GM19238 (cell line): Measurements from ENCODE around the gene CERS6.
"Not testable (repeated sequence)": the region's sequence is repeated elsewhere in the genome, so short reads cannot be mapped to it uniquely, and the experiment has no call there.

Source experiments
- DNase-seq: peaks from one replicate; pipeline ENCODE4 v3.0.0; 2011; ENCODE audit warnings: low spot score; ENCODE audit not compliant: insufficient read length

CERS6 gene

GRCh38 chr2:168466834-168467565 is 10.9 kb downstream of the CERS6 start:
- no peak for DNase-seq

DNA sequence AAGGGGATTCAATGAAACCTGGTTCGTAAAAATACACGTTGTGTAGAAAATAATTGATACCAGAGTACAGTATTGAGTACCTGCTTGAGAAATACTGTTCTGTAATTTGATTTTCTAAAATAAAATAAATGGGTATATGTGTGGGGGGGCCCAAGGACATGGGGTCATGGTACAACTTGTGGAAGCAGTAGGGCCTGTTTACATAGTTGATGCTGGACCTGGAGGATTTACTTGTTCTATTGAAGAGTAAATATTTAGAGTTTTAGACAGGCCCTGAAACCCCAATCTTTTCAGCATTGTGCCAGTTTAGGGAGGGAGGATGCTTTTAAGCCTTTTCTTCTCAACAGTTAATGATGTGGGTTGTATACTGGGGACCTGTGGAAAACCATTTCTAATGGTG is 11.7 kb downstream of the CERS6 start:
- no peak for DNase-seq

DNA sequence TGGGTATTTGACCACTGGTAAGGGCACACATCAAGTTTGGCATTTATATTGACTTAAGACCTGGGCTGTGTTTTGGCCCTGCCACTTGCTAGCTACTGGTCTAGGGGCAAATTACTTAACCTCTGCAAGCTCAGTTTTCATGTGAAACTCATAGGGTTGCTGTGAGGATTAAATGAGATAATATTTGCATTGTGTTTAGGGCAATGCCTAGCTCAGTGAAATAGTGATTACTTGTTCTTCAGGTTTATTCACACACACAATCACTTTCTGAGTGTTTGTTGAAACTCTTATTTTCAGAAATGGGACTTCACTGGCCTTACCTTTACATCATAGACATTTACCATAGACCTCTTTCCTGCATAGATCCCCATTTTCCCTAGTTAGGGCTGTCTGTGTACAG is 12.3 kb downstream of the CERS6 start:
- DNase-seq, result no peak

GRCh38 chr2:168469281-168469988 is 13.4 kb downstream of the CERS6 start:
- DNase-seq, result no peak

GRCh38 chr2:168470320-168471162 is 14.5 kb downstream of the CERS6 start:
- no peak for DNase-seq

- no peak for DNase-seq
These were observed 15.0 kb downstream of the CERS6 start for GRCh38 chr2:168471163-168471475.

- DNase-seq, result no peak
These were observed 19.6 kb downstream of the CERS6 start for GRCh38 chr2:168475636-168476035.

- DNase-seq, result no peak
These were observed 22.1 kb downstream of the CERS6 start for GRCh38 chr2:168478206-168478605.

DNA sequence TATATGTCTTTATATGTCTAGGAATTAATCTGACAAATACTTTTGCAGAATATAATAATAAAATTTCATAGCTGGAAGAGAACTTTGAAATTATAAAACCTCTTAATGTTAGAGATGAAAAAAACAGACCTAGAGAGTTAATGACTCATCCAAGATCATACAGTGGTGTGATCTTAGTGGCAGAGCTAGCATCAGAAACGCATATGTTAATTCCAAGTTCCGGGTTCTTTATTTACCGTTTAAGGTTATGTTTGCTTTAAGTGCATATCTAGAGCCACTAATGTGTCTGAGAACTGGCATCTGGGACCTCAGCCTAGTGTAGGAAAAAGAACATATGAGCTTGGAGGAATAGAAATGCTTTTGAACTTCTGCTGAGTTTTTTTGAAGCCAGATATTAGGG is 24.3 kb downstream of the CERS6 start:
- DNase-seq, result no peak

DNA sequence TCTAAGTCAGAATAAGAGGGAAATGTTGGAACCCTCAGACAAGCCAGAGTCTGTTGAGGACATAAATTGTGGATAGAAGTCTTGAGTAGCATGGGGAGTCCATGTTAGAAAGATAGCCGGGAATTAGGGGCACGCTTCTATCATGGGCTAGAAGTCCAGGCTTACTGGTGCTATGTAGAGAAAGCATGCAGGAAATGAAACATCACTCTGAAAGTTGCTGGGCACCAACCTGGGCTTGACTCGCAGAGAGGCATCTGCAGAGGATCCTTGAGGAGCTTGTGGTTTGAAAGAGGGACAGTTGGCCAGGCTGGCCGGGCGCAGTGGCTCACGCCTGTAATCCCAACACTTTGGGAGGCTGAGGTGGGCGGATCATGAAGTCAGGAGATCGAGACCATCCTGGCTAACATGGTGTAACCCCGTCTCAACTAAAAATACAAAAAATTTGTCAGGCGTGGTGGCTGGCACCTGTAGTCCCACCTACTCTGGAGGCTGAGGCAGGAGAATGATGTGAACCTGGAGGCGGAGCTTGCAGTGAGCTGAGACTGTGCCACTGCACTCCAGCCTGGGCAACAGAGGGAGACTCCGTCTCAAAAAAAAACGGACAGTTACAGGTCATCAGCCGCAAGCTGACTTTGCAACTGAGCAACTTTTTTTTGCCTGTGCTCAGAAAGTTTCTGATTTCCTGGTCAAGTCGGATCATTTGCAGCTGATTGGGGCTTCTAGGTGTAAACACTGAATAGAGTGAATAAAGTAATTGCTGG is 24.9 kb downstream of the CERS6 start:
- no peak for DNase-seq

DNA sequence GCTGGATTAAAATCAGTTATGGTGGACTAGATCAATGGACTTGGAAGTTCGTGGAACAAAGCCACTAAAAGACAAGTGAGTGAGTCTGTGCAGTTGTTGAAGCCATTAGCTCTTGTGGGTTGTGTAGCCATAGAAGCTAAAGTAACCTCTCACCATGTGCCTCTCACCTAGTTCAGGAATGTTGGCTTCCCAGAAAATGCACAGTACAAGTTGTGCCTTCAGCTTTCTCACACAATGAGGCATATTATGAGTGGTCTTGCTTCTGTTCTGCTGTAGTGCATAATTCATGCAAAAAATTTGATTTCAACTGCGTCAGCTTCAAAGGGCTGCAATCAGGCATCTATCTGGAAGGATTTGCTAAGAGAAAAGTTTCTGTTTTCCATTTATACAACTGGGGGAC is 26.2 kb downstream of the CERS6 start:
- DNase-seq, result no peak

GRCh38 chr2:168482952-168483831 is 27.1 kb downstream of the CERS6 start:
- DNase-seq, result no peak

DNA sequence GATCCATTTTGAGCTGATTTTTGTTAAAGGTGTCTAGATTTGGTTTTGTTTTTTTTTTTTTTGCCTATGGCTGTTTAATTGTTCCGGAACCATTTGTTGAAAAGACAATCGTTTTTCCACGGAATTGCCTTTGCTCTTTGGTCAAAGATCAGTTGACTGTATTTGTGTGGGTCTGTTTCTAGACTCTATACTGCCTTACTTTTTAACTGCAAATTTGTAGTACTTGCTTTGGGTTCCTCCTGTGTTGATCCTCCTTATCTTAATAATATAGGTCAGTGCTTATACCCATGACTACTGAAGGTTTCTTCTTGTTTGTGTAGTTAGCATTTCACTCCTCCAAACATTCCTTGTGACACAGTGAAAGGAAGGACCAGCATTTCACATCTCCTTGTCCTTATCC is 30.4 kb downstream of the CERS6 start:
- DNase-seq, result no peak

GRCh38 chr2:168490015-168490874 is 34.2 kb downstream of the CERS6 start:
- DNase-seq, result peak; percentile 32

DNA sequence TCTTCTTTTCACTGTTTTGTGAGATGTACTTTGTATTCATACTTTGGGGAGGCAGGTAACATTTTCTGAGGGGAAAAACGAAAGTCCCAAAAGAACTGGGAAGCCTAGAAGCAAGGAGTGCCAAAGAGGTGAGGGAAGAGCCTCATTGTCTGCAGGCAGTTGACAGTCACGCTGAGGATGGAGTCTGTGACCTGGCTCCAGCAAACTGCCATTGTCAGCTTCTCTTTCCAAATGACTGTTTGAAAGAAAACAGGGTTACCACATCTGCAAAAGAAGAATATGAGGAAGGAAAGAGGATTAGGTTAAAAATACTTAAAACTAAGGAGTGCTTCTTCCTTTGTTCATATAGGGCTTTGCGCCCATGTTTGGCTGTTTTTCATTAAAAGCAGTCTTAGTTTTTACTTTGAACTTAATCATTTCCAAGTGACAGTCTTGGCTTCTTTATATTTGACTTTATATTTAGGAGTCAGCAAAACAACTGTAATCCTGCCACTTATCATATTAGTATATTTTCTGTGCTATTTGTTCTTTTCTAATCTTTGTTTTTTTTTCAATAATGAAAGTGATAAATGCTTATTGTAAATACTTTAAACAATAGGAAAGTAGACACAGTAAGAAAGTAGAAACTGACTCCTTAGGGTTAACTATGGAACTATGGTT is 35.0 kb downstream of the CERS6 start:
- DNase-seq, result no peak

- DNase-seq, result not testable (repeated sequence)
These were observed 35.7 kb downstream of the CERS6 start for GRCh38 chr2:168491728-168492127.

DNA sequence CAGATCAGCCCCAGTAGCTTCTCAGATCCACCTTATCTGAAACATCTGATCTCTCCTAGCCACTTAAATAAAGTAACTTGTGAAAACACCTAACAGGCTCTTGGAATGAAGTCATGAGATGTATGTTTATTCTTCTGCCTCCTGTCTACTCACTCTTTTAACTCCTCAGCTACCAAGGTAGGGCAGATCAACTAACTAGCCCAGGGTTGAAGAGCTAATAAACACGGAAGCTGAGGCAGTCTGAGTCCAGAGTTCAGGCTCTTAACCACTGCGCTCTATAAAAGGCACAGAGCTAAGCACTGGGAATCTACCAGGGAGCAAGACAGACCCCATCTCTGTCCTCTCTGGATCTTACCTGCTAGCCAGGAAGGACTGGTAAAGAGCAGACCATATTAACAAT is 37.1 kb downstream of the CERS6 start:
- DNase-seq, result not testable (repeated sequence)

DNA sequence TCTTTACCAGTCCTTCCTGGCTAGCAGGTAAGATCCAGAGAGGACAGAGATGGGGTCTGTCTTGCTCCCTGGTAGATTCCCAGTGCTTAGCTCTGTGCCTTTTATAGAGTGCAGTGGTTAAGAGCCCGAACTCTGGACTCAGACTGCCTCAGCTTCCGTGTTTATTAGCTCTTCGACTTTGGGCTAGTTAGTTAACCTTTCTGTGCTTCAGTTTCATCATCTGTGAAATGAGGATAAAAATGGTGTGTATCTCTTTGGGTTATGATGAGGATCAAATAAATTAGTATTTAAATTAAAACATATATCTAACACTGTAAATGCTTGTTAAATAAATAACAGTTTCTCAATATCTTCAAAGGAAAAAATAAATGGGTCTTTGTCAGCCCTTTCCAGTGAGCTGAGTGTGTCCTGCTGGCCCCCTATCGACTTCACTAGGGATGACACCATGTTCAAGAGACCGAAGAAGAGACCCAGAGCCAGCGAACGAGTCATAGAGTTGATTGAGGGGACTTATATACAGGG is 38.2 kb downstream of the CERS6 start:
- DNase-seq, result no peak

DNA sequence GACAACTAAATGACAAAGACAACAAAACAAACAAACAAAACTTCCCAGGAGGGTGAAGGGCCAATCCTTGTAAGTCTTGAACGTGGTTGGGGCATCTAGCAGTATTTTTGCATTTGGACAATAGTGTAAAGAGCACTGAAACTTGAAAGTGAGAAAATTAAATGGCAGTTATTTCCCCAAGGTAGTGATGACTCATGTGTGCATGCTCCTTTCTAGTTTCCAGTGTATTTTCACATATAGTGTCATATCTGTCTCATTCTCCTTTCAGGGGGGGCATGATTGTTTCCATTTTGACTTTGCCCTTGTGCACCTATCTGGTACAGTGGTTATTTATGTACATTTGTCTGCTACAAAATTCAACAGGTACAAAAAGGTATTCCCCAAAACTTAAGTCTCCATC is 39.5 kb downstream of the CERS6 start:
- no peak for DNase-seq
